Adrenal gland (tissue), 12 donors: ENCODE data around the gene LYZL2. TPM values are rescaled to one million over a fixed set of nuclear protein-coding genes. Genes with fewer than 3 reads are reported as not detected.
"Not testable (repeated sequence)": the region's sequence is repeated elsewhere in the genome, so short reads cannot be mapped to it uniquely, and the experiment has no call there.

Source experiments
- DNase-seq, 7 donors: peaks; one replicate each; pipeline ENCODE4 v3.0.0-alpha.2; 2019 to 2020
- H3K27ac ChIP-seq, 5 donors: fragments of 200-600 bp; sonication (generic) in 4 of 5; 1 replicate in 3 of 5; 2 replicates in 2 of 5; pipeline versions ENCODE4 v1.5.1 to v1.8.0; 2016 to 2020; ENCODE audit warnings: mild to moderate bottlenecking in 1 of 5
- H3K27me3 ChIP-seq: fragments of 200-600 bp; 2 replicates; pipeline ENCODE4 v1.8.0; 2021
- H3K36me3 ChIP-seq, 2 donors: fragments of 200-600 bp; replicated peaks in 1 of 2; 1 replicate in 1 of 2; 2 replicates in 1 of 2; pipeline versions ENCODE4 v1.5.1 to v1.8.0; 2018 to 2022
- H3K4me1 ChIP-seq, 2 donors: fragments of 200-600 bp; replicated peaks in 1 of 2; 1 replicate in 1 of 2; 2 replicates in 1 of 2; pipeline versions ENCODE4 v1.5.1 to v1.8.0; 2018 to 2021
- H3K4me3 ChIP-seq, 4 donors: fragments of 200-600 bp; sonication (generic) in 3 of 4; one replicate each; pipeline ENCODE4 v1.5.1; 2016 to 2018
- H3K9me3 ChIP-seq, 3 donors: fragments of 200-600 bp; sonication (generic) in 1 of 3; replicated peaks in 1 of 3; 1 replicate in 2 of 3; 2 replicates in 1 of 3; pipeline versions ENCODE4 v1.5.1 to v1.8.0; 2016 to 2021
- CTCF ChIP-seq, 6 experiments: fragments of 450-650 bp in 4 of 6; fragments of 200-600 bp in 2 of 6; sonication (generic) in 1 of 6; IDR thresholded peaks; 1 replicate in 5 of 6; 2 replicates in 1 of 6; pipeline versions ENCODE4 v1.5.1 to v1.8.0; 2016 to 2021; ENCODE audit warnings: antibody characterized with exemption in 6 of 6, mild to moderate bottlenecking in 2 of 6, moderate library complexity in 1 of 6
- POLR2A ChIP-seq, 2 donors: fragments of 450-650 bp; IDR thresholded peaks; one replicate each; pipeline ENCODE4 v1.6.1; 2017; ENCODE audit warnings: antibody characterized with exemption in 2 of 2, mild to moderate bottlenecking in 2 of 2, moderate library complexity in 1 of 2
- WGBS, 4 donors: extraction: QIAGEN DNeasy Blood & Tissue Kit in 2 of 4; methylation state at CpG; one replicate each; pipeline versions ENCODE4 v1.1.5 to v1.1.7; 2013 to 2017; 5-methylcytosine and 5-hydroxymethylcytosine counted together
- intact Hi-C, 2 donors: fragments of 100-400 bp; cut with DNase I; formaldehyde crosslinking; loops; one replicate each; pipeline versions ENCODE4 v1.14.1 to v1.15.0; 2022 to 2023
- polyA plus RNA-seq, 3 donors: library from polyadenylated mRNA; stranded (reverse); fragments of 200-250 nt in 2 of 3; fragments of 350-450 nt in 1 of 3; fragmentation: Illumina TruSeq in 1 of 3; extraction: RNeasy Lipid Tissue Mini Kit (QIAGEN cat#74804) in 1 of 3; gene quantifications; one replicate each; pipeline ENCODE4 v1.2.3, GENCODE V29; 2013 to 2014
- total RNA-seq, 9 donors: library from RNA; depleted of rRNA in 4 of 9; stranded (reverse); fragments of >200 nt in 4 of 9; fragments of 120-200 nt in 1 of 9; fragmentation: NEBNext Ultra II Directional in 1 of 9; extraction: Animal tissue kit (Norgen Biotek cat#: 25700) in 1 of 9; gene quantifications; one replicate each; pipeline versions ENCODE4 v1.1.0 to v1.2.4, GENCODE V29; 2013 to 2023
- donor health status: healthy with polysubstance abuse.
- donor health status: Bipolar disorder and iron deficiency.
- donor health status: DM: yes; HTN: yes; CAD: no.
- donor health status: DM: no; HTN: no; CAD: no.
- donor health status: DM: no; HTN: no; CAD: no.
- donor health status: DM: yes; HTN: yes; CAD: no.

Gene LYZL2
- total and polyA plus RNA-seq, 12 donors = 1.4 TPM; not detected in 11

DNA sequence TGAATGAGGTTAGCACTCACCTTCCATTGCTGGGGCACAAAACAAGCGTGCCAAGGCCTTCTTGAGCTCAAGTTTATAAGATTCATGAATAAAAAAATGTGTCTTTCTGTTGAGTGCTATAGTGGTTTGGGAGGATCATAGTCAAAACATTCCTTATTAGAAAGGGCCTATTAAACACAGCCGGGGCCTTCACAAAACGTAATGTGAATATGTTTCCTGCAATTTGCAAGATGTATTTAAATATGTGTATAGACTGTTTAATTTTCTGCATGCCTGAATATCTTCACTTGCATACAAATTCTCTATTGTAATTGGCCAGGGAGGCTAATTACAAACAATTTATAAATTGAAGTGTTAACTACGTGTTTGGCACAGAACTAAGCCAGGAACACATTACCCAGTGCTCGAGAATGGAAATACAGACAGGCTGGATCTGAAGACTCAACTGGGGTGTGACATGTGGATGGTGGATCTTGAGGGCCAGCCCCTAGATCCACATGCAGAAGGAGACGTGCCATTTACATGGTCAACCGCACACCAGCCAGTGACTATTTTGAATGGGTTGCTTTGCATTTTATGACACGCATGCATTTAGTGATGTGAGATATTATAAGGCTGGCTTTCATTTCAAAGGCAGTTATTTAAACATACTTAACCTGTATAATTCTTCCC is 31.3 kb downstream of the LYZL2 start:
- Histone ChIP-seq H3K4me1 (no peaks in the 10 kb centered on the region), H3K27ac (no peak overlapping the region), H3K36me3 (no peaks in the 10 kb centered on the region), H3K9me3 (no peaks in the 10 kb centered on the region), H3K4me3 (no peak overlapping the region), H3K27me3 (no peaks in the 10 kb centered on the region)
- no peak for TF ChIP-seq POLR2A (IDR thresholded peaks at IDR 0.05)
- TF ChIP-seq CTCF (IDR thresholded peaks at IDR 0.05) = no peak
- WGBS, 4 donors = 92 to 96% (median 95%) methylated on average over 8 of the region's 8 CpGs
- intact Hi-C loops = no loop called here
- no peak for DNase-seq

- H3K4me3 ChIP-seq, DNase-seq, H3K4me1 ChIP-seq, intact Hi-C loops, H3K36me3 ChIP-seq, H3K27ac ChIP-seq, H3K27me3 ChIP-seq, H3K9me3 ChIP-seq: not testable (repeated sequence)
- 73 to 86% (median 79%) methylated on average over 7 of the region's 7 CpGs for WGBS, 4 donors
Measured at GRCh38 chr10:30597433-30597824, 32.1 kb downstream of the LYZL2 start.

GRCh38 chr10:30596493-30597432 is 32.8 kb downstream of the LYZL2 start:
- H3K4me3 ChIP-seq, H3K27me3 ChIP-seq, H3K36me3 ChIP-seq, H3K9me3 ChIP-seq, intact Hi-C loops, H3K27ac ChIP-seq, DNase-seq, H3K4me1 ChIP-seq: not testable (repeated sequence)
- WGBS, 4 donors = 69 to 77% (median 73%) methylated on average over 11 to 12 of the region's 12 CpGs

DNA sequence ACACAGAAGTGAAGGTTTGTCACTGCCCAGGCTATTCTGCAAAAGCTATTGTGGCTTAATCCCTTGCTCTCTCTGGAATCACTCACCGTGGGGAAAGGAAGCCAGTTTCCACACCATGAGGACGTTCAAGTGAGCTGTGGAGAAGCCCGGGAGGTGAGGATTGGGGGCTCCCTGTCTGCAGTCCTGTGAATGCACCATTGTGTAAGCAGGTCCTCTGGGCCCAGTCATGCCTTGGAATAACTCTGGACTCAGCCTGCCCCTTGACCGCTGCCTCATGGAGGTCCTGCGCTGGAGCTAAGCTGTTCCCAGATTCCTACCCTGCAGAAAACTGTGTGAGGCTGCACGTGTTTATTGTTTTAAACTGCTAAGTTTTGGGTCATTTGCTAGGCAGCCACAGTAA is 33.5 kb downstream of the LYZL2 start:
- H3K36me3 ChIP-seq = no peaks in the 10 kb centered on the region
- H3K9me3 ChIP-seq = no peaks in the 10 kb centered on the region
- no peak overlapping the region for H3K4me3 ChIP-seq
- TF ChIP-seq CTCF (IDR thresholded peaks at IDR 0.05) (no peak), POLR2A (IDR thresholded peaks at IDR 0.05) (no peak)
- intact Hi-C loops = no loop called here
- 76 to 91% (median 79%) methylated on average over 6 of the region's 6 CpGs for WGBS, 4 donors
- no peak overlapping the region for H3K27ac ChIP-seq
- H3K27me3 ChIP-seq = no peaks in the 10 kb centered on the region
- DNase-seq = no peak
- no peaks in the 10 kb centered on the region for H3K4me1 ChIP-seq

- TF ChIP-seq POLR2A (IDR thresholded peaks at IDR 0.05) = no peak
- 60 to 77% (median 72%) methylated on average over 4 of the region's 4 CpGs for WGBS, 4 donors
Measured at GRCh38 chr10:30594077-30594476, 35.5 kb downstream of the LYZL2 start.

GRCh38 chr10:30592770-30593169 is 36.8 kb downstream of the LYZL2 start:
- H3K9me3 ChIP-seq, DNase-seq, H3K27ac ChIP-seq, H3K4me1 ChIP-seq, H3K4me3 ChIP-seq, H3K27me3 ChIP-seq, H3K36me3 ChIP-seq: not testable (repeated sequence)
- WGBS, 4 donors = 50 to 68% (median 57%) methylated on average over 3 of the region's 3 CpGs
- intact Hi-C loops = loop anchor here in 1 of 2 donors (5.0 kb wide), 2 partner anchors 60 to 200 kb away; no protein-coding TSS in a partner anchor

More at GRCh38 chr10:30594077-30594476, 35.5 kb downstream of the LYZL2 start:
- intact Hi-C loops = loop anchor here in 1 of 2 donors (5.0 kb wide), 2 partner anchors 62 to 202 kb away; no protein-coding TSS in a partner anchor
- H3K4me3 ChIP-seq = no peak overlapping the region
- H3K4me1 ChIP-seq = no peaks in the 10 kb centered on the region
- H3K27me3 ChIP-seq = no peaks in the 10 kb centered on the region
- H3K9me3 ChIP-seq = no peaks in the 10 kb centered on the region
- H3K36me3 ChIP-seq = no peaks in the 10 kb centered on the region
- DNase-seq = no peak
- no peak overlapping the region for H3K27ac ChIP-seq
